Measurements from ENCODE around the gene CLSTN2. TPM values are rescaled to one million over a fixed set of nuclear protein-coding genes. Genes with fewer than 3 reads are reported as not detected.

The CLSTN2 gene
- total RNA-seq, 1 experiment from 2014 or later: not detected

DNA sequence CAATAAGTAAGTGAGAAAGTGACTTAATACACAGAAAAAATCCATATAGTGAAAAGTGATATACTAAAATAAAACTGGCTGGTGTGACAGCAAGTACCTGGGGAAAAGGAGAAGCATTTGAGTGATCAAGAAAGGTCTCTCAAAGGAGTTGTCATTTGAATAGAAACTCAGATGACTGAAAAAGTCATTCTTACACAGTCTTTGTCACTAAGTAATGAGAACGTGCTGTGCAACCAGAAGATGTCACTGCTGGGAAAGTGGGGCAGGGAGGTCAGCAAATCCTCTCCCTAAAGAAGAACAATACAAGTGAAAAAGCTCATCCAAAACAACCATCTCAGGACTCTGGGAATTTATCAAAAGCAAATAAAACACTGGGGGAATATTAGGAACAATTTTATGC lies 425.3 kb downstream of the CLSTN2 start:
- DNase-seq (ENCODE audit: extremely low read depth, low read depth): no peak

GRCh38 chr3:140363801-140364200 lies 428.8 kb downstream of the CLSTN2 start:
- no peak for DNase-seq (ENCODE audit: extremely low read depth, low read depth)

- DNase-seq (ENCODE audit: extremely low read depth, low read depth): no peak
Observed at GRCh38 chr3:140365872-140366697, 431.1 kb downstream of the CLSTN2 start.

DNA sequence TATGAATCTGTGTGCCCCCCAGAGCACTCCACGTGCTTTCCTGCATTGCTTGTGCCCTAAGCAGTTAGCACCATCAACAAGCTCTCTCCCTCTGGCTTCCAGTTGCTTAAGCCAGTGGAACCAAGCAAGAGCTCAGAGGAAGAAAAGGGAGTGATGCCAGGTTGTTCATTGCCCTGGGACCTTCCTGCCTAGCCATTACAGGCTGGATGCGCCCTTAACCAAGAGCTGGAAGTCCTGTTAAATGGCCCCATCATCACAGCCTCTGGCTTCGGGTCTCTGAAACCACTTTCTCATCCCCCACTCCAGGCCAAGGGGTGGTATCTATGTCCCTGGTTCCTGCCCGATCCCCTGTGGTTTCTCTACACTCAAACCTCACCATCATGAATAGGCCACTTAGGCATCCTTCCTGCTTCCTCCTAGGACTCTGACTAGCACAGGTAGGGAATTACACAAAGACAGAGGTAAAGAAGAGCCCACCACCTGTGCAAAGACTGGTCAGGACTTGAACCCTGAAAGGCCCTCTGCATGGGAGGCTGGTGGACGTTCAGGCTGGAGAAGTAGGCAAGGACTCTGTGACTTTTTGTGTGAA lies 433.3 kb downstream of the CLSTN2 start:
- DNase-seq (ENCODE audit: extremely low read depth, low read depth): no peak

GRCh38 chr3:140370686-140371085 lies 435.7 kb downstream of the CLSTN2 start:
- no peak for DNase-seq (ENCODE audit: extremely low read depth, low read depth)

DNA sequence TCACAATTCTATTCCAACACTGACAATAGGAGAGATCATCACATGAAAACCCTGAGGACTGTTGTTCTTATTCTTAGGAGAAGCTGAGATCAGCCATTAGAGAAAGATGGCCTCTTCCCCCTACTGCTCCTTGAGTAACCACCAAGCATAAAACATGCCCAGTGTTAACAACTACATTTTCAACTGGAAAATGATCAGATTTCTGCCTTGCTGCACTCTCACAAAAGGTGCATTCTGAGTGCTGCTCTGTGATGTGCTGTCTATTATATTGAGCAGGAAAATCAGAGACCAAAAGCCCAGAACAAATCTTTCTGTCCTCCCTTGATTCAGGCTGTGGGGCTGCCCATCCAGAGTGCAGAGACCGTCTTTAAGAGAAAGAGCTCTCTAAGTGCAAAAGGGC lies 438.2 kb downstream of the CLSTN2 start:
- no peak for DNase-seq (ENCODE audit: extremely low read depth, low read depth)

DNA sequence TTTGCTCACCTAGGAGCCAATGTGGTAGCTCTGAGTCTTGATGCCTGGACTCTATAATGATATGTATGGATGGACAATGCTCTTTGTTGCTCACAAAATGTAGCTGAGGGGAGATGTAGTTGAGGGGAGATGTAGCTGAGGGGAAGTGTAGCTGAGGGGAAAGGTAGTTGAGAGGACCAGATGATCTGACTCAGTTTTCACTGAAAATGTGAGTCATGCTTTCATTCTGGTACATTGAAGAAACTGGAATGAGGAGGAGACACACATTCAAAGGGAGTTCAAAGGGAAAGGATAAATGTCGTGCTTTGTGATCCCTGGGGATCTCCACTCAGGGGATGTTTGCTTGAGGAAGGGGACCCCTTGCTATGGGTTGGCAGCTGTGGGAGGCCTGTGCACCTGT lies 440.0 kb downstream of the CLSTN2 start:
- no peak for DNase-seq (ENCODE audit: extremely low read depth, low read depth)

- DNase-seq (ENCODE audit: extremely low read depth, low read depth): no peak
Observed at GRCh38 chr3:140376136-140376889, 441.3 kb downstream of the CLSTN2 start.

DNA sequence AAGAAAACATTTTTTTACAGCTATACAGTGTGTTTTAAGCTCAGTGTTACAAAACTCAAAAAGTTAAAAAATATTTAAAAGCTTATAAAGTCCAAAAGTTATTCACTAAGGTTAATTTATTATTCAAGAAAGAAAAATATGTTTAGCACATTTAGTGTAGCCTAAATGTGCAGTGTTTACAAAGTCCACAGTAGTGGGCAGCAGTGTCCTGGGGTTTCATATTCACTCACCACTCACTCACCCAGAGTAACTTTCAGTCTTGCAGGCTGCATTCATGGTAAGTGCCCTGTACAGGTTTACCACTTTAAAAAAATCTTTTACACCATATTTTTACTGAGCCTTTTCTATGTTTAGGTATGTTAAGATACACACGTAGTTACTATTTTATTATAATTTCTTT lies 442.7 kb downstream of the CLSTN2 start:
- no peak for DNase-seq (ENCODE audit: extremely low read depth, low read depth)

GRCh38 chr3:140378571-140379340 lies 443.8 kb downstream of the CLSTN2 start:
- no peak for DNase-seq (ENCODE audit: extremely low read depth, low read depth)

GRCh38 chr3:140384028-140384771 lies 449.2 kb downstream of the CLSTN2 start:
- DNase-seq (ENCODE audit: extremely low read depth, low read depth): no peak

GRCh38 chr3:140384876-140385275 lies 449.9 kb downstream of the CLSTN2 start:
- no peak for DNase-seq (ENCODE audit: extremely low read depth, low read depth)

- no peak for DNase-seq (ENCODE audit: extremely low read depth, low read depth)
Observed at GRCh38 chr3:140386357-140387100, 451.5 kb downstream of the CLSTN2 start.

- no peak for DNase-seq (ENCODE audit: extremely low read depth, low read depth)
Observed at GRCh38 chr3:140387244-140387643, 452.3 kb downstream of the CLSTN2 start.

- DNase-seq (ENCODE audit: extremely low read depth, low read depth): no peak
Observed at GRCh38 chr3:140388202-140388922, 453.4 kb downstream of the CLSTN2 start.

GRCh38 chr3:140391061-140391460 lies 456.1 kb downstream of the CLSTN2 start:
- DNase-seq (ENCODE audit: extremely low read depth, low read depth): no peak

DNA sequence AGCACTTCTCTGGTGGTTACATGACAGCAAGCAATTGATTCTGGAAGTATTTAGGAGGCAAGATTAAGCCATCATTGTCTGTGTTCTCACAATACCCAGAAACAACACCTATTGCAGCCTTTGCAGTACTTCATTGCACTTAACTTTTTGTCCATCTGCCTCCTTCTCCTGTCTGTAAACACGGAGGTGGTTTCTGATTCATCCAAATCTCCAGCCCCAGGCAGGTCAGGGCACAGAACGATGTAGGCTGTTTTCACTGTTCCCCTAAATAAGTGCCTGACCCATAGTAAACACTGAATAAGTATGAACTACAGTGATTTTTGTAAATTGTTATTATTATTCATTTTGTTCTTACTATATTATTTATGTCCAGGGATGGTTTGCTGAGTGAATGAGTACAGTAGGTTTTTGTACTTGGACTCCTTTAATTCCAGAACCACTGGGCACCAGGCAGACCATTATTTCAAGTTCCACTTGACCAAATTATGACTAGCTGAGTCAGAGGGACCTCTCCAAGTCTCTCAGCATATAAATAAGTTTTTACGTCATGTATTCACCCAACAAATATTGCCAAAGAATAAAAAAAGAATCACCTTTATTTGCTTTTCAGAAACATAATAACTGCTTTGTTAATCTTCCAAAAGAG lies 459.6 kb downstream of the CLSTN2 start:
- DNase-seq (ENCODE audit: extremely low read depth, low read depth): no peak

Measured in NCI-H460 (cell line).